Aorta (tissue), 5 donors: Measurements from ENCODE around the gene AGBL3. TPM values are rescaled to one million over a fixed set of nuclear protein-coding genes. Genes with fewer than 3 reads are reported as not detected.
"Not testable (repeated sequence)": the region's sequence is repeated elsewhere in the genome, so short reads cannot be mapped to it uniquely, and the experiment has no call there.

Experiments
- ATAC-seq: fragments of 200-7000 bp; cut with Tn5 transposase; one replicate; pipeline ENCODE4 v1.9.1; 2022; ENCODE audit warnings: moderate library complexity; ENCODE audit not compliant: low FRiP score
- DNase-seq, 2 donors: peaks; one replicate each; pipeline ENCODE4 v3.0.0-alpha.2; 2020
- H3K27ac ChIP-seq, 2 donors: one replicate each; pipeline ENCODE4 v1.5.1; 2013; ENCODE audit warnings: low read length in 2 of 2, mild to moderate bottlenecking in 2 of 2, moderate library complexity in 2 of 2, control low read depth in 1 of 2, inconsistent platforms in 1 of 2, low read depth in 1 of 2
- H3K27me3 ChIP-seq, 2 donors: one replicate each; pipeline ENCODE4 v1.6.1; 2013; ENCODE audit warnings: control low read depth in 1 of 2, low read length in 1 of 2, mild to moderate bottlenecking in 1 of 2, moderate library complexity in 1 of 2; ENCODE audit not compliant: insufficient read depth in 2 of 2, control insufficient read depth in 1 of 2
- H3K36me3 ChIP-seq, 2 donors: one replicate each; pipeline ENCODE4 v1.6.1; 2013; ENCODE audit warnings: control low read depth in 1 of 2, low read length in 1 of 2, mild to moderate bottlenecking in 1 of 2; ENCODE audit not compliant: insufficient read depth in 2 of 2, control insufficient read depth in 1 of 2
- H3K4me1 ChIP-seq, 2 donors: one replicate each; pipeline ENCODE4 v1.6.1; 2013; ENCODE audit warnings: low read length in 2 of 2, control low read depth in 1 of 2, mild to moderate bottlenecking in 1 of 2, moderate library complexity in 1 of 2; ENCODE audit not compliant: insufficient read depth in 2 of 2, control insufficient read depth in 1 of 2
- H3K4me3 ChIP-seq, 2 donors: one replicate each; pipeline ENCODE4 v1.5.1; 2013; ENCODE audit warnings: low read length in 2 of 2, control low read depth in 1 of 2, mild to moderate bottlenecking in 1 of 2
- H3K9me3 ChIP-seq: one replicate; pipeline ENCODE4 v1.6.1; 2013; ENCODE audit warnings: mild to moderate bottlenecking, low read length; ENCODE audit not compliant: control insufficient read depth
- WGBS, 2 donors: extraction: QIAGEN DNeasy Blood & Tissue Kit; methylation state at CpG; one replicate each; pipeline ENCODE4 v1.1.7; 2013; 5-methylcytosine and 5-hydroxymethylcytosine counted together
- intact Hi-C, 2 donors: fragments of 100-400 bp; cut with DNase I; formaldehyde crosslinking; loops; one replicate each; pipeline versions ENCODE4 v1.14.2 to v1.15.0; 2022
- polyA plus RNA-seq, 2 donors: library from polyadenylated mRNA; stranded (reverse); fragments of 200-250 nt; gene quantifications; one replicate each; pipeline ENCODE4 v1.2.3, GENCODE V29; 2013
- total RNA-seq, 2 donors: library from RNA; stranded (reverse); fragmentation: NEBNext Ultra II Directional; extraction: Animal tissue kit (Norgen Biotek cat#: 25700); gene quantifications; one replicate each; pipeline ENCODE4 v1.2.1, GENCODE V29; 2021
- donor health status: healthy with polysubstance abuse.
- donor health status: Bipolar disorder and iron deficiency.
- donor health status: DM: no; HTN: no; CAD: no.
- donor health status: DM: no; HTN: no; CAD: no.
- donor health status: DM: yes; HTN: yes; CAD: no.

The AGBL3 gene
- total and polyA plus RNA-seq, 4 donors: 2.5 to 8.8 (median 3.1) TPM

- H3K36me3 ChIP-seq: no peaks in the 10 kb centered on the region
Measured at GRCh38 chr7:135121868-135122267, 135.6 kb downstream of the AGBL3 start.

GRCh38 chr7:135124631-135125030 lies 138.3 kb downstream of the AGBL3 start:
- H3K27me3 ChIP-seq, H3K4me1 ChIP-seq, intact Hi-C loops, H3K36me3 ChIP-seq, H3K9me3 ChIP-seq, ATAC-seq, DNase-seq, H3K27ac ChIP-seq, H3K4me3 ChIP-seq: not testable (repeated sequence)
- WGBS, 2 donors: 84 to 85% methylated on average over 3 of the region's 3 CpGs

More at GRCh38 chr7:135121868-135122267, 135.6 kb downstream of the AGBL3 start:
- H3K4me1 ChIP-seq: no peaks in the 10 kb centered on the region
- no peaks in the 10 kb centered on the region for H3K9me3 ChIP-seq
- no peak overlapping the region for H3K27ac ChIP-seq
- ATAC-seq: no peak
- no peak overlapping the region for H3K4me3 ChIP-seq
- intact Hi-C loops: no loop called here
- WGBS, 2 donors: 75 to 83% methylated on average over 6 of the region's 6 CpGs
- DNase-seq: no peak
- no peaks in the 10 kb centered on the region for H3K27me3 ChIP-seq

DNA sequence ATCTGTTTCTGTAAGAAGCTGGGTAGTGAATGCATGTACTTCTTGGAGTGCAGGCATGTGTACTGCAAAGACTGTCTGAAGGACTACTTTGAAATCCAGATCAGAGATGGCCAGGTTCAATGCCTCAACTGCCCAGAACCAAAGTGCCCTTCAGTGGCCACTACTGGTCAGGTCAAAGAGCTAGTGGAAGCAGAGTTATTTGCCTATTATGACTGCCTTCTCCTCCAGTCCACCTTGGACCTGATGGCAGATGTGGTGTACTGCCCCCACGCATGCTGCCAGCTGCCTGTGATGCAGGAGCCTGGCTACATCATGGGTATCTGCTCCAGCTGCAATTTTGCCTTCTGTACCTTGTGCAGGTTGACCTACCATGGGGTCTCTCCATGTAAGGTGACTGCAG lies 142.6 kb downstream of the AGBL3 start:
- intact Hi-C loops: no loop called here
- H3K27me3 ChIP-seq: no peaks in the 10 kb centered on the region
- no peak overlapping the region for H3K27ac ChIP-seq
- H3K36me3 ChIP-seq: no peaks in the 10 kb centered on the region
- no peaks in the 10 kb centered on the region for H3K9me3 ChIP-seq
- no peak overlapping the region for H3K4me3 ChIP-seq
- ATAC-seq (no peak), DNase-seq (no peak)
- H3K4me1 ChIP-seq: no peaks in the 10 kb centered on the region
- WGBS, 2 donors: 88 to 91% methylated on average over 1 of the region's 1 CpG

DNA sequence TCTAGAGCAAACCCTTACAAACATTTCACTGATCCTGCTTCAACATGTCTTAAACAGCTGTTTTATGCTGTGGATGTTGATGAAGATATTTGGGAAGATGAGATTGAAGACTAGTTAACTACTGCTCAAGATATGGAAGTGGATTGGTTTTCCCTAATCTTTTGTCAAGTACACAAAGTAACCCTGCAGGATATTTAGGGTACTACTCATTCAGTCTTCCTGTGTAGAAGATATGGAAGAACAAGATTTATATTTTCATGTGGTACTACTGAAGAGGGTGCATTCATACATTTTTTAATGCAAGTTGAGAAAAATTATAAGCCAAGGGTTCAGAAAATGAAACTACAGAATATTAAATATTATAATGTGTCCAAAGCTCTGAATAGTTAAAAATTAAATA lies 143.3 kb downstream of the AGBL3 start:
- Histone ChIP-seq H3K4me3 (no peak overlapping the region), H3K27me3 (no peaks in the 10 kb centered on the region), H3K9me3 (no peaks in the 10 kb centered on the region), H3K36me3 (no peaks in the 10 kb centered on the region), H3K4me1 (no peaks in the 10 kb centered on the region), H3K27ac (no peak overlapping the region)
- intact Hi-C loops: no loop called here
- DNase-seq: no peak
- no peak for ATAC-seq

DNA sequence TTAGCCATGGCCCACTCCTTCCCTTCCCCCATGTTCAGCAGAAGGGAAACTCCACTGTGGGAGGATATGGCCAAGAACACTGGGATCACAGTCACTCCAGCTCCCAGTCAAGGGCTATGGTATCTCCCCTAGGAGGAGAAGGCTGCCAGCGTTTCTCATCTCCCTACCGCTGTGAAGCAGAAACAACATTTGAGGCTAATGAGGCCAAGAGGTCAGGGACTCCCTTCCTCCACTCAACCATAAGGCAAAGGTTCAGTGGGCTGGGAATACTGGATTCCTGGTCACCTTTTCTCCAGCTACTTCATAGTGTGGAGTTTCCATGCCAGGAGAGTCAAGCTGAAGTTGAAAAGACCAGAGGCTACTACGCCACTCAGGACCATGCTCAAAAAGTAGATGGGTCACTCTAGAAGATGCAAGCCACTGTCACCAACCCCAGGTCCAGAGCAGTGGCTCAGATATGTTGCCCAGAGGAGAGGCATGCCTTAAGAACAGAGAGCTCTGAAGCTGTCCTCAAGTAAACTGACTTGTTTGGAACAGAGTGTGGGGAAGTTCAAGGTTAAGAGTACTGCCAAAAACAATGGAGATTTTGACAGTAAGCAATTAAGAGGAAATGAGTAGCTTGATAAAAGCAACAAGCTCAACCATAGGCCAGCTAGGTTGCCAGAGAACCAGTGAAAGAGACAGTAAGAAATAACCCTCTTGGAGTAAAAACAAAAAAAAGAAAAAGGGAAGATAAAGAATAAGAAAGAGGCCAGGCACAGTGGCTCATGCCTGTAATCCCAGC lies 157.8 kb downstream of the AGBL3 start:
- H3K36me3 ChIP-seq: no peaks in the 10 kb centered on the region
- no peak overlapping the region for H3K27ac ChIP-seq
- no peaks in the 10 kb centered on the region for H3K27me3 ChIP-seq
- no peak overlapping the region for H3K4me3 ChIP-seq
- 65 to 74% methylated on average over 3 of the region's 3 CpGs for WGBS, 2 donors
- no peaks in the 10 kb centered on the region for H3K4me1 ChIP-seq
- intact Hi-C loops: no loop called here
- DNase-seq: no peak
- H3K9me3 ChIP-seq: no peaks in the 10 kb centered on the region
- no peak for ATAC-seq

DNA sequence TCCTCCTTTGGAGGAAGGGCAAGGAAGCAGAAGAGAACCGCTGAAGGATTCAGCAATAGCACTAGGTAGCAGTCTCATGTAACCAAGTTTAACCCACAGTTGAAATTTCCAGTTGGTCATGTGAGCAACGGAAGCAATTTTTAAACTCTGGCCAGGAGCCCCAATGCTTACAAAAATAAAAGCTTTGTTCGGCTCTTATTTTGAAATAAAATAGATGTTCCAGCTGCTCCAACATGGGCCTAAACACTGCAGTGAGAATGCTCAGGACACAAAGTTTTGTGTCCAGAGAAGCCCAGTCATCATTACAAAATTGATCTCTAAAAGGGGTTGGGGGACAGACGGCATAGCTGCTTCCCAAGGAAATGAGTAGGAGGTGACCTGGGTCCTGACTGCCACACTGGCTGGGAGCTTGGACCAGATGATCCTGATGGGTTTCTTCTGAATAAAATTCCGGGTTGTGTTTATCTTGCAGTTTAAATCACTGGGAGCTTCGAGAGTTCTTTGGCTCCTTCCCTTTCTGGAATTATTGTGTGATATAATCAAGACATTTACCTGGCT lies 161.1 kb downstream of the AGBL3 start:
- H3K4me1 ChIP-seq: no peaks in the 10 kb centered on the region
- DNase-seq: no peak
- H3K4me3 ChIP-seq: peak overlapping the region; percentile 73 to 87

GRCh38 chr7:135147899-135148721 lies 161.8 kb downstream of the AGBL3 start, which contains the start of gene TMEM140:
Gene TMEM140 (plus strand): TSS chr7:135148072. CDS start chr7:135164442, 16,370 bp downstream.
- Histone ChIP-seq H3K9me3 (no peaks in the 10 kb centered on the region), H3K27me3 (no peaks in the 10 kb centered on the region), H3K27ac (peak within 1 kb of the TSS; percentile 95 to 99), H3K36me3 (no peaks in the 10 kb centered on the region), H3K4me3 (peak within 1 kb of the TSS; percentile 73 to 87), H3K4me1 (no peaks in the 10 kb centered on the region)
- no peak for DNase-seq
- intact Hi-C loops: loop anchor here (5.0 kb wide), 1 partner anchor 156 kb away; no protein-coding TSS in a partner anchor
- ATAC-seq: peak; percentile 91
- WGBS, 2 donors: 8% methylated on average over 13 of the region's 13 CpGs

More for the DNA sequence above, 161.1 kb downstream of the AGBL3 start:
- Histone ChIP-seq H3K36me3 (no peaks in the 10 kb centered on the region), H3K27me3 (no peaks in the 10 kb centered on the region), H3K27ac (peak overlapping the region; percentile 51 to 70), H3K9me3 (no peaks in the 10 kb centered on the region)
- peak; percentile 73 for ATAC-seq
- intact Hi-C loops: loop anchor here (5.0 kb wide), 1 partner anchor 155 kb away; no protein-coding TSS in a partner anchor
- WGBS, 2 donors: 1% methylated on average over 6 of the region's 6 CpGs

GRCh38 chr7:135150072-135150782 lies 163.9 kb downstream of the AGBL3 start:
- Histone ChIP-seq H3K27me3 (no peaks in the 10 kb centered on the region), H3K4me1 (no peaks in the 10 kb centered on the region), H3K27ac (peak overlapping the region in 1 of 2 donors; percentile 33), H3K36me3 (no peaks in the 10 kb centered on the region), H3K9me3 (no peaks in the 10 kb centered on the region), H3K4me3 (no peak overlapping the region)
- 22 to 38% methylated on average over 8 of the region's 8 CpGs for WGBS, 2 donors
- peak; percentile 5 for ATAC-seq
- intact Hi-C loops: no loop called here
- no peak for DNase-seq
